HCEC 1CT (cell line): Measurements from ENCODE around the gene SH2D3C.
"Not testable (repeated sequence)": the region's sequence is repeated elsewhere in the genome, so short reads cannot be mapped to it uniquely, and the experiment has no call there.

Experiments
- DNase-seq: peaks from one replicate; pipeline ENCODE4 v3.0.0-alpha.2; 2017

The SH2D3C gene

GRCh38 chr9:127783111-127784008 is 4.9 kb upstream of the SH2D3C start:
- no peak for DNase-seq

- no peak for DNase-seq
Measured at GRCh38 chr9:127781806-127782205, 3.3 kb upstream of the SH2D3C start.

GRCh38 chr9:127780909-127781308 is 2.4 kb upstream of the SH2D3C start:
- DNase-seq = not testable (repeated sequence)

- no peak for DNase-seq
Measured at GRCh38 chr9:127780126-127780885, 1.8 kb upstream of the SH2D3C start.

- DNase-seq = no peak
Measured at GRCh38 chr9:127779136-127779981, 893 bp upstream of the SH2D3C start.

GRCh38 chr9:127777368-127777980 is 992 bp downstream of the SH2D3C start:
- no peak for DNase-seq

GRCh38 chr9:127776924-127777289 is 1.6 kb downstream of the SH2D3C start:
- DNase-seq = no peak

GRCh38 chr9:127776195-127776923 is 2.1 kb downstream of the SH2D3C start:
- no peak for DNase-seq

GRCh38 chr9:127773981-127774380 is 4.5 kb downstream of the SH2D3C start:
- no peak for DNase-seq

GRCh38 chr9:127773272-127773671 is 5.2 kb downstream of the SH2D3C start:
- DNase-seq = no peak

- no peak for DNase-seq
Measured at GRCh38 chr9:127772603-127773002, 5.9 kb downstream of the SH2D3C start.

GRCh38 chr9:127771570-127772189 is 6.8 kb downstream of the SH2D3C start:
- no peak for DNase-seq

- peak; percentile 97 for DNase-seq
Measured at GRCh38 chr9:127770905-127771569, 7.4 kb downstream of the SH2D3C start.

- no peak for DNase-seq
Measured at GRCh38 chr9:127770583-127770904, 7.9 kb downstream of the SH2D3C start.

- DNase-seq = no peak
Measured at GRCh38 chr9:127769929-127770582, 8.4 kb downstream of the SH2D3C start.

GRCh38 chr9:127769101-127769500 is 9.4 kb downstream of the SH2D3C start:
- DNase-seq = no peak

- DNase-seq = no peak
Measured at GRCh38 chr9:127768698-127769097, 9.8 kb downstream of the SH2D3C start.

GRCh38 chr9:127767909-127768331 is 10.5 kb downstream of the SH2D3C start:
- DNase-seq = no peak

GRCh38 chr9:127767410-127767809 is 11.1 kb downstream of the SH2D3C start:
- no peak for DNase-seq

- DNase-seq = no peak
Measured at GRCh38 chr9:127765418-127765817, 13.0 kb downstream of the SH2D3C start.
